AG04449 (cell line): Measurements from ENCODE around the gene TPST1.
"Not testable (repeated sequence)": the region's sequence is repeated elsewhere in the genome, so short reads cannot be mapped to it uniquely, and the experiment has no call there.

ENCODE experiments used
- CTCF ChIA-PET: fragments of 350-600 bp; formaldehyde crosslinking; extraction: SDS; loops from one replicate; lab custom pipeline; 2021; ENCODE audit warnings: antibody characterized with exemption; lab: Yijun Ruan, JAX
- POLR2A ChIA-PET: fragments of 400-600, 350-600 bp; formaldehyde crosslinking; extraction: SDS; loops from one replicate; lab custom pipeline; 2020; ENCODE audit warnings: antibody characterized with exemption, inconsistent platforms; lab: Yijun Ruan, JAX
- DNase-seq: peaks from one replicate; pipeline ENCODE4 v3.0.0-alpha.2; 2010; ENCODE audit warnings: low read depth, low spot score
- H3K4me3 ChIP-seq: 2 replicates; pipeline ENCODE4 v1.5.1; 2011; ENCODE audit warnings: low read depth, mild to moderate bottlenecking, control low read depth, low read length
- CTCF ChIP-seq: IDR thresholded peaks from one replicate; pipeline ENCODE4 v1.5.1; 2011; ENCODE audit warnings: mild to moderate bottlenecking, moderate library complexity, low read length, control low read depth, inconsistent platforms; ENCODE audit not compliant: insufficient read depth; ENCODE audit errors: missing control alignments

The TPST1 gene

GRCh38 chr7:66359656-66360211 lies 154.6 kb downstream of the TPST1 start:
- no peak overlapping the region for H3K4me3 ChIP-seq
- no peak for DNase-seq
- no peak for TF ChIP-seq CTCF
- CTCF ChIA-PET = interaction anchor here (1.5 kb wide), 1 partner anchor 207 kb away, joined by 4 read pairs; no protein-coding TSS in a partner anchor
- POLR2A ChIA-PET = no interaction called here

GRCh38 chr7:66362136-66362535 lies 157.0 kb downstream of the TPST1 start:
- no peak for TF ChIP-seq CTCF
- no peak overlapping the region for H3K4me3 ChIP-seq
- ChIA-PET CTCF (no interaction called here), POLR2A (no interaction called here)
- no peak for DNase-seq

GRCh38 chr7:66363635-66364034 lies 158.5 kb downstream of the TPST1 start:
- no peak overlapping the region for H3K4me3 ChIP-seq
- ChIA-PET CTCF (no interaction called here), POLR2A (no interaction called here)
- no peak for DNase-seq
- no peak for TF ChIP-seq CTCF

- H3K4me3 ChIP-seq, POLR2A ChIA-PET, DNase-seq, CTCF ChIA-PET: not testable (repeated sequence)
These were observed 159.9 kb downstream of the TPST1 start for GRCh38 chr7:66365031-66365430.

- no peak for TF ChIP-seq CTCF
- POLR2A ChIA-PET = no interaction called here
- DNase-seq = no peak
- CTCF ChIA-PET = no interaction called here
- H3K4me3 ChIP-seq = no peak overlapping the region
These were observed 166.1 kb downstream of the TPST1 start for GRCh38 chr7:66371096-66371824.

GRCh38 chr7:66374141-66374840 lies 169.2 kb downstream of the TPST1 start:
- CTCF ChIA-PET = interaction anchor here (1.0 kb wide), 1 partner anchor 234 kb away, joined by 3 read pairs; no protein-coding TSS in a partner anchor
- H3K4me3 ChIP-seq, POLR2A ChIA-PET, DNase-seq: not testable (repeated sequence)

- POLR2A ChIA-PET = no interaction called here
- DNase-seq = no peak
These were observed 171.3 kb downstream of the TPST1 start for GRCh38 chr7:66376264-66376945.

More at GRCh38 chr7:66376264-66376945, 171.3 kb downstream of the TPST1 start:
- no peak overlapping the region for H3K4me3 ChIP-seq
- CTCF ChIA-PET = interaction anchor here (0.5 to 1.2 kb wide), 3 partner anchors 9 to 295 kb away, joined by 3 read pairs; no protein-coding TSS in a partner anchor
- TF ChIP-seq CTCF = no peak
